Upper lobe of left lung (tissue), 6 donors: ENCODE measurements around the gene PTGER4. TPM values are rescaled to one million over a fixed set of nuclear protein-coding genes. Genes with fewer than 3 reads are reported as not detected.

Source experiments
- ATAC-seq, 2 donors: fragments of 200-7000 bp; cut with Tn5 transposase; one replicate each; pipeline ENCODE4 v1.9.1; 2022; ENCODE audit warnings: mild to moderate bottlenecking in 2 of 2, moderate library complexity in 2 of 2; ENCODE audit not compliant: low FRiP score in 2 of 2
- DNase-seq, 2 donors: peaks; one replicate each; pipeline ENCODE4 v3.0.0-alpha.2; 2019 to 2020
- H3K27ac ChIP-seq, 4 donors: fragments of 200-600 bp; sonication (generic); one replicate each; pipeline ENCODE4 v1.5.1; 2016 to 2019
- H3K27me3 ChIP-seq, 4 donors: fragments of 200-600 bp; sonication (generic); one replicate each; pipeline ENCODE4 v1.5.1; 2017 to 2019
- H3K36me3 ChIP-seq, 4 donors: fragments of 200-600 bp; sonication (generic); one replicate each; pipeline ENCODE4 v1.5.1; 2016 to 2019
- H3K4me1 ChIP-seq, 4 donors: fragments of 200-600 bp; sonication (generic); one replicate each; pipeline ENCODE4 v1.5.1; 2018 to 2019
- H3K4me3 ChIP-seq, 4 donors: fragments of 200-600 bp; sonication (generic); one replicate each; pipeline ENCODE4 v1.5.1; 2017 to 2019; ENCODE audit warnings: mild to moderate bottlenecking in 2 of 4, moderate library complexity in 1 of 4
- H3K9me3 ChIP-seq, 4 donors: fragments of 200-600 bp; sonication (generic); one replicate each; pipeline ENCODE4 v1.5.1; 2018 to 2019
- EP300 ChIP-seq, 4 donors: sonication (generic); formaldehyde crosslinking; IDR thresholded peaks; one replicate each; pipeline ENCODE4 v1.5.1; 2017; ENCODE audit warnings: antibody characterized with exemption in 4 of 4, control low read depth in 2 of 4
- POLR2A ChIP-seq, 4 donors: fragments of 450-650 bp; IDR thresholded peaks; one replicate each; pipeline ENCODE4 v1.5.1; 2016 to 2017; ENCODE audit warnings: antibody characterized with exemption in 4 of 4, mild to moderate bottlenecking in 2 of 4
- POLR2AphosphoS5 ChIP-seq, 2 donors: sonication (generic); formaldehyde crosslinking; IDR thresholded peaks; one replicate each; pipeline ENCODE4 v1.5.1; 2017; ENCODE audit warnings: antibody characterized with exemption in 2 of 2
- WGBS, 2 donors: methylation state at CpG; one replicate each; pipeline ENCODE4 v1.1.5; 2017 to 2018; 5-methylcytosine and 5-hydroxymethylcytosine counted together
- total RNA-seq, 6 donors: library from RNA; depleted of rRNA in 4 of 6; stranded (reverse); fragments of >200 nt in 4 of 6; gene quantifications; one replicate each; pipeline versions ENCODE4 v1.1.0 to v1.2.1, GENCODE V29; 2016 to 2021
- TF ChIP-seq, protein P1 (sequence below), 6 experiments: fragments of 450-650 bp in 4 of 6; fragments of 200-600 bp in 2 of 6; sonication (generic) in 2 of 6; IDR thresholded peaks; one replicate each; pipeline ENCODE4 v1.5.1; 2016 to 2019; ENCODE audit warnings: antibody characterized with exemption in 6 of 6
- donor health status: DM: no; HTN: no; CAD: no; lungs with moderate emphysema.
- donor health status: DM: no; HTN: yes; CAD: no; lungs with severe emphysema.

The PTGER4 gene
- total RNA-seq, 6 donors from 2014 or later: 33.9 to 64.1 (median 45.8) TPM

GRCh38 chr5:40733879-40734563, 54.3 kb downstream of the PTGER4 start:
- H3K27me3 ChIP-seq: no peaks in the 10 kb centered on the region
- peaks cover 7 to 34% (median 24%) of the 10 kb centered on the region in 4 donors for H3K4me1 ChIP-seq
- H3K27ac ChIP-seq: no peak overlapping the region
- no peaks in the 10 kb centered on the region for H3K9me3 ChIP-seq
- DNase-seq: no peak
- ATAC-seq: no peak
- TF ChIP-seq, protein P1, sequence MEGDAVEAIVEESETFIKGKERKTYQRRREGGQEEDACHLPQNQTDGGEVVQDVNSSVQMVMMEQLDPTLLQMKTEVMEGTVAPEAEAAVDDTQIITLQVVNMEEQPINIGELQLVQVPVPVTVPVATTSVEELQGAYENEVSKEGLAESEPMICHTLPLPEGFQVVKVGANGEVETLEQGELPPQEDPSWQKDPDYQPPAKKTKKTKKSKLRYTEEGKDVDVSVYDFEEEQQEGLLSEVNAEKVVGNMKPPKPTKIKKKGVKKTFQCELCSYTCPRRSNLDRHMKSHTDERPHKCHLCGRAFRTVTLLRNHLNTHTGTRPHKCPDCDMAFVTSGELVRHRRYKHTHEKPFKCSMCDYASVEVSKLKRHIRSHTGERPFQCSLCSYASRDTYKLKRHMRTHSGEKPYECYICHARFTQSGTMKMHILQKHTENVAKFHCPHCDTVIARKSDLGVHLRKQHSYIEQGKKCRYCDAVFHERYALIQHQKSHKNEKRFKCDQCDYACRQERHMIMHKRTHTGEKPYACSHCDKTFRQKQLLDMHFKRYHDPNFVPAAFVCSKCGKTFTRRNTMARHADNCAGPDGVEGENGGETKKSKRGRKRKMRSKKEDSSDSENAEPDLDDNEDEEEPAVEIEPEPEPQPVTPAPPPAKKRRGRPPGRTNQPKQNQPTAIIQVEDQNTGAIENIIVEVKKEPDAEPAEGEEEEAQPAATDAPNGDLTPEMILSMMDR (IDR thresholded peaks at IDR 0.05): no peak
- TF ChIP-seq POLR2AphosphoS5 (IDR thresholded peaks at IDR 0.05) (no peak), POLR2A (IDR thresholded peaks at IDR 0.05) (no peak), EP300 (IDR thresholded peaks at IDR 0.05) (no peak)
- no peak overlapping the region for H3K4me3 ChIP-seq
- WGBS, 2 donors: 24 to 34% methylated on average over 3 of the region's 3 CpGs
- no peaks in the 10 kb centered on the region for H3K36me3 ChIP-seq

DNA sequence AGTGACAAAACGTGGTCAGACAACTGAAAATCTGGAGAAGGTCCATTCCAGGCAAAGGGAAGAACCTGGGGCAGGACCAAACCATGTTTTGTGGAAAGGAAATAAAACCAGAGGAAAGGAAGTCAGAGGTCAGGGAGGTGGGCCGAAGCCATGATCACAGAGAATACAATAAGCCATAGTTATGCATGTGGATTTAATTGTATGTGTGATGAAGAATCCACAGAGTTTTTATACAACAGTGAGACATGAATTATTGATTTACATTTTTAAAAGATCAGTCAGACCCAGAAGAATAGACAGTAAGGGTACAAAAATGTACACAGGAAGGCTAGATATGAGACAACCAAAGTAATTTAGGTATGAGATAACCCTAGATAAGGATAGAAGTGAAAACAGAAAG, 55.3 kb downstream of the PTGER4 start:
- H3K4me1 ChIP-seq: peaks cover 7 to 34% (median 24%) of the 10 kb centered on the region in 4 donors
- H3K36me3 ChIP-seq: peaks cover 0 to 4% (median 0%) of the 10 kb centered on the region in 4 donors
- ATAC-seq (no peak), DNase-seq (no peak)
- WGBS, 2 donors: 49 to 52% methylated on average over 2 of the region's 2 CpGs
- TF ChIP-seq EP300 (IDR thresholded peaks at IDR 0.05) (no peak), POLR2A (IDR thresholded peaks at IDR 0.05) (no peak), POLR2AphosphoS5 (IDR thresholded peaks at IDR 0.05) (no peak)
- TF ChIP-seq, protein P1 (IDR thresholded peaks at IDR 0.05): no peak
- no peaks in the 10 kb centered on the region for H3K27me3 ChIP-seq
- no peak overlapping the region for H3K4me3 ChIP-seq
- H3K9me3 ChIP-seq: no peaks in the 10 kb centered on the region
- no peak overlapping the region for H3K27ac ChIP-seq

DNA sequence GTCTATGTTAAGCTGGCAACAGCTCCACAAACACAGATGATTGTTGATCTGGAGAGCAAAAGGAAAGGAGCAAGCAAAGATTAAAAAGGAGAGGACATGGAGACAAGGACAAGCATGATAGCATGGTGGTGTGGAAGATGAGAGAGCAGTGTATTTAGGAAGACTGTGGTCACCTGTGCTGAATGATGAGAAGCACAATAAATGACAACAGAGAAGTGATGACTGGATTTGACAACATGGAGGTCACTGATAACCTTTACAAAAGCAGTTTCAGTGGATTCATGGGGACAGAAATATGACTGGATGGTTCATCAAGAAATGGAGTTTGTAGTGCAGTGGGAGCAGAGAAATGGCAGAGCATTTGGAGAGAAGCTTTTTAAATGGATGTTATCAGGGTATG, 55.9 kb downstream of the PTGER4 start:
- H3K4me1 ChIP-seq: peaks cover 7 to 34% (median 24%) of the 10 kb centered on the region in 4 donors
- H3K4me3 ChIP-seq: no peak overlapping the region
- H3K36me3 ChIP-seq: peaks cover 0 to 8% (median 0%) of the 10 kb centered on the region in 4 donors
- no peak for DNase-seq
- ATAC-seq: no peak
- no peak overlapping the region for H3K27ac ChIP-seq
- TF ChIP-seq, protein P1 (IDR thresholded peaks at IDR 0.05): no peak
- TF ChIP-seq EP300 (IDR thresholded peaks at IDR 0.05): no peak
- TF ChIP-seq POLR2A (IDR thresholded peaks at IDR 0.05): no peak
- TF ChIP-seq POLR2AphosphoS5 (IDR thresholded peaks at IDR 0.05): no peak
- H3K9me3 ChIP-seq: no peaks in the 10 kb centered on the region
- H3K27me3 ChIP-seq: no peaks in the 10 kb centered on the region

- peaks cover 0 to 14% (median 4%) of the 10 kb centered on the region in 4 donors for H3K36me3 ChIP-seq
- WGBS, 2 donors: 5 to 6% methylated on average over 1 of the region's 1 CpG
- no peaks in the 10 kb centered on the region for H3K27me3 ChIP-seq
- no peak overlapping the region for H3K27ac ChIP-seq
- ATAC-seq: peak in 1 of 2 donors; percentile 77
- H3K4me1 ChIP-seq: peaks cover 7 to 34% (median 24%) of the 10 kb centered on the region in 4 donors
- no peaks in the 10 kb centered on the region for H3K9me3 ChIP-seq
- no peak for TF ChIP-seq POLR2AphosphoS5 (IDR thresholded peaks at IDR 0.05)
- TF ChIP-seq, protein P1 (IDR thresholded peaks at IDR 0.05): peak; percentile 25 to 64 (median 58)
- TF ChIP-seq EP300 (IDR thresholded peaks at IDR 0.05): no peak
- no peak for TF ChIP-seq POLR2A (IDR thresholded peaks at IDR 0.05)
- no peak overlapping the region for H3K4me3 ChIP-seq
- DNase-seq: no peak
Measured at GRCh38 chr5:40736103-40736875, 56.6 kb downstream of the PTGER4 start.
